Measurements from ENCODE around the gene GPX7. TPM values are rescaled to one million over a fixed set of nuclear protein-coding genes. Genes with fewer than 3 reads are reported as not detected.

GPX7 gene
- total RNA-seq, 1 donor from 2014 or later = 57.7 TPM

- H3K27me3 Mint-ChIP-seq (ENCODE audit: low read depth) = peaks cover 20% of the 10 kb centered on the region
- DNase-seq (ENCODE audit: low spot score in 2 of 2, unreplicated experiment in 2 of 2) = no peak
- no peaks in the 10 kb centered on the region for H3K36me3 Mint-ChIP-seq
- peak overlapping the region; percentile 30 for H3K27ac Mint-ChIP-seq
- no peaks in the 10 kb centered on the region for H3K9me3 Mint-ChIP-seq
- no peak for TF ChIP-seq CTCF (IDR thresholded peaks at IDR 0.05; ENCODE audit: unreplicated experiment)
- no peak overlapping the region for H3K4me3 Mint-ChIP-seq
- peaks cover 32% of the 10 kb centered on the region for H3K4me1 Mint-ChIP-seq
Measured at GRCh38 chr1:52636721-52637695, 34.8 kb downstream of the GPX7 start.

GRCh38 chr1:52637946-52638345 is 35.8 kb downstream of the GPX7 start:
- no peaks in the 10 kb centered on the region for H3K9me3 Mint-ChIP-seq
- DNase-seq (ENCODE audit: low spot score in 2 of 2, unreplicated experiment in 2 of 2) = no peak

GRCh38 chr1:52640697-52641096 is 38.5 kb downstream of the GPX7 start:
- no peak for DNase-seq (ENCODE audit: low spot score in 2 of 2, unreplicated experiment in 2 of 2)
- no peaks in the 10 kb centered on the region for H3K27me3 Mint-ChIP-seq (ENCODE audit: low read depth)
- no peaks in the 10 kb centered on the region for H3K36me3 Mint-ChIP-seq
- no peak for TF ChIP-seq CTCF (IDR thresholded peaks at IDR 0.05; ENCODE audit: unreplicated experiment)
- peaks cover 17% of the 10 kb centered on the region for H3K4me1 Mint-ChIP-seq
- no peak overlapping the region for H3K4me3 Mint-ChIP-seq
- no peaks in the 10 kb centered on the region for H3K9me3 Mint-ChIP-seq
- H3K27ac Mint-ChIP-seq = no peak overlapping the region

More at GRCh38 chr1:52637946-52638345, 35.8 kb downstream of the GPX7 start:
- Mint-ChIP-seq H3K27me3 (ENCODE audit: low read depth) (peaks cover 15% of the 10 kb centered on the region), H3K4me3 (no peak overlapping the region), H3K36me3 (no peaks in the 10 kb centered on the region), H3K27ac (peak overlapping the region; percentile 19), H3K4me1 (peaks cover 26% of the 10 kb centered on the region)
- TF ChIP-seq CTCF (IDR thresholded peaks at IDR 0.05; ENCODE audit: unreplicated experiment) = no peak

GRCh38 chr1:52641307-52641706 is 39.1 kb downstream of the GPX7 start:
- no peak for TF ChIP-seq CTCF (IDR thresholded peaks at IDR 0.05; ENCODE audit: unreplicated experiment)
- peaks cover 15% of the 10 kb centered on the region for H3K4me1 Mint-ChIP-seq
- DNase-seq (ENCODE audit: low spot score in 2 of 2, unreplicated experiment in 2 of 2) = no peak
- H3K9me3 Mint-ChIP-seq = no peaks in the 10 kb centered on the region
- H3K27me3 Mint-ChIP-seq (ENCODE audit: low read depth) = no peaks in the 10 kb centered on the region
- H3K36me3 Mint-ChIP-seq = no peaks in the 10 kb centered on the region
- no peak overlapping the region for H3K27ac Mint-ChIP-seq
- no peak overlapping the region for H3K4me3 Mint-ChIP-seq

GRCh38 chr1:52645261-52645660 is 43.1 kb downstream of the GPX7 start:
- TF ChIP-seq CTCF (IDR thresholded peaks at IDR 0.05; ENCODE audit: unreplicated experiment) = no peak
- H3K4me3 Mint-ChIP-seq = no peak overlapping the region
- no peaks in the 10 kb centered on the region for H3K27me3 Mint-ChIP-seq (ENCODE audit: low read depth)
- H3K27ac Mint-ChIP-seq = no peak overlapping the region
- no peak for DNase-seq (ENCODE audit: low spot score in 2 of 2, unreplicated experiment in 2 of 2)
- no peaks in the 10 kb centered on the region for H3K9me3 Mint-ChIP-seq
- no peaks in the 10 kb centered on the region for H3K4me1 Mint-ChIP-seq
- H3K36me3 Mint-ChIP-seq = no peaks in the 10 kb centered on the region
